Measurements from ENCODE around the gene UGGT1. TPM values are rescaled to one million over a fixed set of nuclear protein-coding genes. Genes with fewer than 3 reads are reported as not detected.

The UGGT1 gene
- total RNA-seq = 31.8 TPM

DNA sequence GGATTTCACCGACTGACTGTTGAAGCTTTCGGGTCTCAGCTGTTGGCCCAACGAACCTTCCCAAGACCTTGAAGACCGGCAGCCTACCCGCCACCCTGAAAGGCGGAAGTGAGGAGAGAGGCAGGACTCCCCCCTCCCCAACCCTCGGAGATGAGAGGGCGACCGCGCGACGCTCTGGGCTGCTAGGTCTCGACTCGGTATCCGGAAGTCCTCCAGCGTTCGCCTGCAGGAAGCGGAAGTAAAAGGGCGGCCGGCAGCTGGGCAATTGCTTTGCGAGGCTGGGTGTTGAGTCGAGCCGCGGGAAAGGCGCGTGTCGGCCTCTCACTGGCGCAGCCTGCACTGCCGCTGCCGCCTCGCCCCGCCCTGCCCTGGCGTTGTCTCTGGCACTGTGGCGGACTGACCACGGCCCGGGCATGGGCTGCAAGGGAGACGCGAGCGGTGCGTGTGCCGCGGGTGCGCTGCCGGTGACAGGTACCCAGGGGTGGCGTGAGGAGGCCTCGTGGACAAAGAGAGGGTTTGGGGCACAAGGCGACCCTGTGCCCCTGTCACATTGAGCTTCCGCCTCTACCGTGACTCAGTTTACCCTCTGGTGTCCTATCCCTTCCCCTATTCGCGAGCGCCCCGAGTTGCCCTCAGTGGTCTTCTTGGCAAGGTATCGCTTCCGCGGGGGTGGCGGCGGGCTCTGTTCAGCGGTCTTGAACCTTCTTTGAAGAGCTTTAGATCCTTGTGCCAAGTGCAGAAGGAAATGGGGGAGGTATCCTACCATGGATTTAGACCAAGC, at the start of gene UGGT1:
Gene UGGT1, plus strand, starts transcription at position 256 of the 781 bp plus-strand sequence. Its CDS starts 158 bp downstream, at position 414.

Small RNAs within 50 kb of the gene (small RNA-seq; reads per million reads assigned to genes)
- gene AC108059.2 (ENCODE audit: low replicate concordance) = not detected
- not detected for gene AC108059.3 (ENCODE audit: low replicate concordance)
- gene DYNLT3P2 (ENCODE audit: low replicate concordance) = not detected
- not detected for gene RF00019 (ENCODE audit: low replicate concordance)

Other genes with a start within 250 kb of the UGGT1 start
- 27.4 TPM for gene POLR2D, start 233.0 kb upstream of the UGGT1 start, total RNA-seq
- gene AMMECR1L, start 205.2 kb upstream of the UGGT1 start, total RNA-seq = 15.4 TPM
- 11.2 TPM for gene SAP130, start 63.1 kb upstream of the UGGT1 start, total RNA-seq
- gene HS6ST1, start 227.7 kb downstream of the UGGT1 start, total RNA-seq = 115 TPM

All from metanephros (tissue), 2 donors.